GM15510 (cell line): Measurements from ENCODE around the gene TBCD.

Source experiments
- POLR2A ChIP-seq: IDR thresholded peaks from 3 replicates; pipeline ENCODE4 v1.6.1; 2011; ENCODE audit warnings: borderline replicate concordance; ENCODE audit not compliant: insufficient read length; ENCODE audit errors: extremely low read depth

The TBCD gene

DNA sequence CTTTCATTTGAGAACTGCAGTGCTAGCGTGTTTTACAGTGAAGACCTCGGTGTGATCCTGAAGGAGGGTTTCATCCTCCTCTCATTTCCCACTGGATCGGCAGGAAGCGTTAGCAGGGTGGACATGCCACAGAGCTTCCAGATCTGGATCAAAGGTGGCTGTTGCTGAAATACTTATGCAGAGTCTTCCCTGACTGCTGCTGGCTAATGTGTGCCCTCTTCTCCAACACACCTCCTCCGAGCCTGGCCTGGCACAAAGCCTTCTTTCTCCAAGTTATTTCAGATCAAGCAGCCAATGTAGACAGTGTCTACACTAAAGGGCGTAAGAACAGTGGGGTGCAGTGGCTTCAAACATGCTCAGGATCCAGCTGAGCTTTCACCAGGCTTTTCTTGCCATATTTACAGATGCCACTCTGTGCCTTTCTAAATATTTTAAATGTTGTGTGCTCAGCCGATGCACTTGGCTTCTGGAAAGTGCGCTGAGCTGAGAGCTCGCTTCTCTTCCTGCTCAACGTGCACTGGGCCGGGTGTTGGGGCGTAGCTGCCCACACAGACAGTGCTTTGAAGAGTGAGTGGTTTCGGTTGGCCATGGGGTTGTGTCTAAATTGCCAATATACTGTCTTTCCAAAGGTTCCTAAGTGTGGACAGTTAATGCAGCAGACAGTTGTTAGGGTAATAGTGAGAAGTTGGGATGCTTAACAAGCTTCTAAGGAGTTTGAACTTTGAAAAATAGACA is 85.9 kb downstream of the TBCD start:
- TF ChIP-seq POLR2A, result no peak

DNA sequence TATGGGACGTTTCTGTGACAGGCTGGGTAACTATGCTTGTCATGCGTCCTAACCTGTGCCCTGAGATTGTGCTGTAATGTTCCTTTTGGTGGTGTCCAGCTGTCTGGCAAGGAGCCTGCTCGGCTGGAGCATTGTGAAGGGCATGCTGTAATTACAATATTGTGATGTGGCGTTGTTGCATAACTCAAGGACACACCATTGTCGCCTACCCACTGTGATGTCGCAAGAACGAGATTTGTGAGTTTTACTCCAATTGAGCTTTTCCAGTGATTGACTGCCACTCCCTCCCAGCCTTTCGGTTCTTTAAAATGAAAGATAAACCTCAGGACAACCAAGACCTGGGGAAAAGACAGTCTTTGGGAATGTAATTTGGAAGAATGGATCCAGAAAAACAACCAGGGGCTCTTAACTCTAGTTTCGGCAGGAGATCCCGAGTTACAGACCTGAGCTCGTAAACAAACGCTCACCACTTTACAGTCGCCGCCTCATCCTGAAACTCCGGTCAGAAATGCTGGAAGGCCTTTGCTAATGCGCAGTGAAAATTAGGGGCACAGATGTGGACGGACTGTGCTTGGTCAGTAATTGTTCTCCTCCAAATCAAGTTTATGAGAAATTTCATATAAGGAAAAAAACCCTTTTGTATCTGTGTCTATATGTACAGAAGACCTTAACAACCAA is 86.7 kb downstream of the TBCD start:
- no peak for TF ChIP-seq POLR2A

- TF ChIP-seq POLR2A, result no peak
Measured at GRCh38 chr17:82839617-82840292, 87.9 kb downstream of the TBCD start, which contains the start of gene ZNF750. ZNF750 (minus strand) TSS chr17:82840022; CDS start chr17:82832454, 7,568 bp downstream.

GRCh38 chr17:82840431-82840831 is 88.6 kb downstream of the TBCD start:
- no peak for TF ChIP-seq POLR2A

GRCh38 chr17:82841921-82842596 is 90.2 kb downstream of the TBCD start:
- no peak for TF ChIP-seq POLR2A

DNA sequence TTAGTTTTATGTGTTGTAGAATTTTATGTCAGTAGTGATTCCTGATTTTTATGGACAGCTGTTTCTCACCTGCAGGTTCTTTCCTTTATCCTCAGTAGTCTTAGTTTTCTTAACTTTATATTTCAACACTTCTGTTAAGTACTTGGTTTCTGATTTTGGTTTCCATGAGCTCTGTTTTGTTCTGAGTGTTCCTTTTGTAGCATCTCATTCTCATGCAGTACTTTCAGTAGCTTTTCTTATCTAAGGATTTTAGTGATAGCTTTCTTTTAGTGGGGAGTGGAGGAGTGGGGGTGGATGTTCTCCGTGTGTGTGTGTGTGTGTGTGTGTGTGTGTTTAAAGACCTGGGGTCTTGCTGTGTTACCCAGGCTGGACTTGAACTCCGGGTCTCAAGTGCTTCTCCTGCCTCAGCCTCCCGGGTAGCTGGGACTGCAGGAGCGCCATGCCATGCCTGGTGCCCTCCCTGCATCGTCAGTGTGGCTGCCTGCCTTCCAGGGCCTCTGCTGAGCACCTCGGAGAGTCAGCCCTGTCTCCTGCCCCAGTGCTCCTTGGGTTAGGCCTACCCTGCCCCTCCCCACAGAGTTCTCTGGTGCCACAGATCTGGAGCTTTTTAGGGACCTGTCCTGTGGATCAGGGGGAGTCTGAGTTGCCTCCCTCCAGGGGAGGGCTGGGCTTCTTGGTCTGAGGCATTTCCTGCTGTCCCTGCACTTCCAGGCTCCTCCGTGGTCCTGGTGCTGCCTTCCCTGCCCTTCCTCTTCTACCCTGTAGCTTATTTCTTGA is 92.2 kb downstream of the TBCD start:
- no peak for TF ChIP-seq POLR2A

DNA sequence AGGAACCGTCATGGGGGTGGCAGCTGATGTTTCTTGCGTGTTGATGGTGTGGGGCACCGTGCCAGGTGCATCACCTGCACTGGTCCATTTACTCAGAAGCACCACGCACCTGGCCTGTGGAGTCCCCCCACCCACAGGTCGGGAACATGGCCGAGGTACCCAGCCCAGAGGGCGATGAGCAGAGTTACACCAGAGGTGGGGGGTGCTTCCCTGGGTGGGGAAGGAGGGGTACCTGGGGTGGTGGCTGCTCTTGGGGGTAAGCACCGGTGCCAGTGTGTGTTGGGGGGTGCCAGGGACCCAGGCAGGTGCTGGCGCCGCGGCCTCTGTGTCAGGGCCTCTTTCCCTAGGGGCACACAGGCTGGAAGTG is 92.9 kb downstream of the TBCD start:
- no peak for TF ChIP-seq POLR2A

DNA sequence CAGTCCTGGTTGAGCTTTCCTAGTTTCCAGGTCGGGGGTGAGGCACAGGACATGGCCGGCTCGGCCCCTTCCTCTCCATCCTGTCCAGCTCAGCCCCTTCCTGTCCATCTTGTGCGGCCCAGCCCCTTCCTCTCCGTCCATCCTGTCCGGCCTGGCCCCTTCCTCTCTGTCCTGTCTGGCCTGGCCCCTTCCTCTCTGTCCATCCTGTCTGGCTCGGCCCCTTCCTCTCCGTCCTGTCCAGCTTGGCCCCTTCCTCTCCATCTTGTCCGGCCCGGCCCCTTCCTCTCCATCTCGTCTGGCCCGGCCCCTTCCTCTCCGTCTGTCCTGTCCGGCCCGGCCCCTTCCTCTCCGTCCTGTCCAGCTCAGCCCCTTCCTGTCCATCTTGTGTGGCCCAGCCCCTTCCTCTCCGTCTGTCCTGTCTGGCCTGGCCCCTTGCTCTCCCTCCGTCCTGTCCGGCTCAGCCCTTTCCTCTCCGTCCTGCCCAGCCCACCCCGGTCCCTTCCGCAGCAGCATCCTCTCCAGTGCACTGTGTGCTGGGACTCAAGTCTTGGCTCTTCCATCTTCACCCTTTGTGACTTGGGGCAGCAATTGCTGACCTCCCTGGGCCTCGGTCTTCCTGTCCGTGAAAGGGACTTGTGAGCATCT is 93.4 kb downstream of the TBCD start:
- TF ChIP-seq POLR2A, result no peak

DNA sequence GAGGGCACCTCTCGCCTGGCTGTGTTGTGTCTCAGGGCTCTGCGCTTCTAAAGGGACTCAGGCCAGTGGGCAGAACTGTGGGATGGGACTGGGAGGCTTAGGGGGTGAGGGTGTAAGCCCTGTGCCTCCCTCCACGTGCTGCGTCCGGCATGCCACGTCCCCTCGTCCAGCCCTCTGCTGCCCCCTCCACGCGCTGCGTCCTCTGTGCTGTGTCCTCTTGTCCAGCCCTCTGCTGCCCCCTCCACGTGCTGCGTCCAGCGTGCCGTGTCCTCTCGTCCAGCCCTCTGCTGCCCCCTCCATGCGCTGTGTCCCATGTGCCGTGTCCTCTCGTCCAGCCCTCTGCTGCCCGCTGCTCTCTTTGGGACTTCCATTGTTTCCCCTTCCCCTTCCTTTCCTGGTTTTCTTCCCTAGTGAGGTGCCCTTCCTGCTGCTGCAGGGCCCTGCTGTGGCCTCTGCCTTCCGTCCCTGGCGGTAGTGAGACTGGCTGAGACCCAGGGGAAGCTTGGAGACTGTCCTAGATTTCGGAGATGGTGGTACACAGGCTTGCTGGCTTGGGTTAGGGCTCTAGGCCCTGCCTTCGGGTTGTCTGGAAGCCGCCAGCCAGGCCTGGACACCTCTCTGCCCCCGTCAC is 94.3 kb downstream of the TBCD start:
- TF ChIP-seq POLR2A, result no peak

DNA sequence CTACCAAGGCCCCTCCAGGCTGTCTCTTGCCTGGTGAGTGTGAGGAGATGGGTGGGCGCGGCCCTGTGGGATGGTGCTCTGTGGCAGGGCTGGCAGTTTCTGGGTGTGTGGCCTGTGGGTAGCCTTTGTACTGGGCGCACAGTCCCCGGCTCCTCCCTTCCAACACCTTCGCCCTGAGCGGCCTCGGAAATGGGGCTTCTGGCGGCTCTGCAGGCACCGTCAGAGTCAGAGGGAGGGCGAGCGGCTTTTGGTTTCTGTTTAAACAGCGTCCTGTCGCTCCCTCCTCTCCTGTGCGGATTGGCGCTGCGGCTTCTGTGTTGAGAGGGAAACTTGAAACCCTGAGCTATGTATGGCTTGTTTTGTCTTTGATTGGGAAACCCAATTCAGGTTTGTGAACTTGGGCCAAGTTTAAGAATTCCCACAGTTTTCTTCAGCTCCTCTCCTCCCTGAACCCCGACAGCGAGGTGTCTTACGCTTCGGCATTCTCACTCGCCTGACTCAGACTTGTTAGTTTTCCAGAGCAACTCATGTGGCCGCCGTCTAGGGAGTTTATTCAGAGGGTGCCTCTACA is 96.2 kb downstream of the TBCD start:
- no peak for TF ChIP-seq POLR2A

DNA sequence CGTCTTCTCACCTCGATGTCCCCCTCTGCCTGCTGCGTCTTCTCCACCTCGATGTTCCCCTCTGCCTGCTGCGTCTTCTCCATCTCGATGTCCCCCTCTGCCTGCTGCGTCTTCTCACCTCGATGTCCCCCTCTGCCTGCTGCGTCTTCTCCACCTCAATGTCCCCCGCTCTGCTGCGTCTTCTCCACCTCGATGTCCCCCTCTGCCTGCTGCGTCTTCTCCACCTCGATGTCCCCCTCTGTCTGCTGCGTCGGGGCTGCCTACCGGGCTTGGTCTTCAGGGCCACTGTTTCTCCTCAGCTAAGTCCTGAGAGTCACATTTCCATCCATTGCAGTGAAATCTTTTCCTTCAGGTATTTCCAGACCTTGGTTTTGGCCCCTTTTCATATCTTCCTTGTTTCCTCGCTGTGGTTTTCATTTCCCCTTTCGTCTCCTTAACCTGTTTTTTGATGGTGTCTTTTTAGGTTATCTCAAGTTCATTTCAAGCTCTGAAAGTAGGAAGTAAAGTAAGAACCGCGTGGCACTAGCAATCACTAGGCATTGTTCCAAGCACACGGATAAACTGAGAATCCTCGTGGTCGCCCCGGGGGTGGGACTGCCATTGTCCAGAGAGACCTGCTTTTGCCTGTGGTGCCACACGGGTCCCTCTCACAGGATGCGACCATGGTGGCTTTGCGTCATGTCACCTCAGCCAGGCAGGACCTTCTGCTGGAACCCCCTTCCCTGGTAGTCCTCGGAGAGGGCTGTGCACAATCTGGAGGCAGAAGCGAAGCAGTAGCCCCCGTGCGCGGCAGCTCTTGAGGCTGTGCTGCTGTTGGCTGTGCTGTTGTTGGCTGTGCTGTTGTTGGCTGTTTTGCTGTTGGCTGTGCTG is 97.4 kb downstream of the TBCD start:
- no peak for TF ChIP-seq POLR2A

GRCh38 chr17:82851381-82851780 is 99.5 kb downstream of the TBCD start:
- no peak for TF ChIP-seq POLR2A
